Endothelial cell of umbilical vein (primary cell): ENCODE data around the gene SNCB. TPM values are rescaled to one million over a fixed set of nuclear protein-coding genes. Genes with fewer than 3 reads are reported as not detected.

Source experiments
- BruUV-seq: library from RNA; stranded (reverse); fragments of 400-500 nt; replicated peaks from 2 replicates; lab custom pipeline; 2021; lab: Mats Ljungman, UMichigan
- CTCF ChIA-PET: fragments of 300-600, 350-600 bp; sonication (Branson Sonifier 250); formaldehyde crosslinking; loops from one replicate; lab custom pipeline; 2021; ENCODE audit warnings: antibody characterized with exemption, inconsistent platforms; lab: Charles Lee
- POLR2A ChIA-PET: fragments of 300-600, 350-600 bp; sonication (Branson Sonifier 250); formaldehyde crosslinking; loops from one replicate; lab custom pipeline; 2021; ENCODE audit warnings: antibody characterized with exemption, inconsistent platforms; lab: Charles Lee
- DNase-seq: peaks from one replicate; pipeline ENCODE4 v3.0.0-alpha.2; 2011; ENCODE audit warnings: low read depth, low spot score
- FAIRE-seq: peaks from 2 replicates; lab custom pipeline; 2011; peaks lifted over from hg19 to GRCh38; lab: Jason Lieb, UNC
- H2AFZ ChIP-seq: 2 replicates; pipeline ENCODE4 v1.6.0; 2012; ENCODE audit warnings: low read depth, low read length, control low read depth, inconsistent platforms
- H3K27ac ChIP-seq: 2 replicates; pipeline ENCODE4 v1.5.1; 2011; ENCODE audit warnings: low read depth, mild to moderate bottlenecking, control low read depth, low read length, moderate library complexity; ENCODE audit not compliant: insufficient read depth
- H3K27me3 ChIP-seq, 2 experiments: 2 replicates each; pipeline versions ENCODE4 v1.6.0 to v1.6.1; 2011; ENCODE audit warnings: low read length in 2 of 2, mixed read lengths in 1 of 2; ENCODE audit not compliant: control insufficient read depth in 2 of 2, insufficient read depth in 2 of 2
- H3K36me3 ChIP-seq, 2 experiments: 2 replicates in 1 of 2; 3 replicates in 1 of 2; pipeline ENCODE4 v1.5.1; 2011; ENCODE audit warnings: low read length in 2 of 2, mild to moderate bottlenecking in 1 of 2, moderate library complexity in 1 of 2; ENCODE audit not compliant: control insufficient read depth in 2 of 2, insufficient read depth in 2 of 2; ENCODE audit errors: extremely low read depth in 1 of 2
- H3K4me1 ChIP-seq: 3 replicates; pipeline ENCODE4 v1.5.1; 2011; ENCODE audit warnings: mild to moderate bottlenecking, low read length; ENCODE audit not compliant: control insufficient read depth, insufficient read depth; ENCODE audit errors: extremely low read depth
- H3K4me2 ChIP-seq: 2 replicates; pipeline ENCODE4 v1.6.1; 2011; ENCODE audit warnings: low read length, control low read depth, mixed read lengths; ENCODE audit not compliant: insufficient read depth
- H3K4me3 ChIP-seq, 3 experiments: fragments of 200-600 bp in 1 of 3; sonication (generic), shearing (Covaris generic) in 1 of 3; replicated peaks in 1 of 3; 2 replicates each; pipeline ENCODE4 v1.5.1; 2011 to 2016; ENCODE audit warnings: control low read depth in 3 of 3, low read length in 3 of 3, mild to moderate bottlenecking in 2 of 3, inconsistent platforms in 1 of 3, low read depth in 1 of 3, moderate library complexity in 1 of 3; ENCODE audit not compliant: insufficient read depth in 1 of 3
- H3K79me2 ChIP-seq: 2 replicates; pipeline ENCODE4 v1.6.0; 2012; ENCODE audit warnings: low read length, inconsistent platforms; ENCODE audit not compliant: control insufficient read depth, insufficient read depth
- H3K9ac ChIP-seq: replicated peaks from 2 replicates; pipeline ENCODE3; 2011; ENCODE audit warnings: low read length, control low read depth; ENCODE audit not compliant: insufficient read depth; ENCODE audit errors: extremely low read depth
- H3K9me1 ChIP-seq: replicated peaks from 3 replicates; pipeline ENCODE4 v1.6.0; 2011; ENCODE audit warnings: mild to moderate bottlenecking, low read length; ENCODE audit not compliant: control insufficient read depth, insufficient read depth; ENCODE audit errors: extremely low read depth
- H3K9me3 ChIP-seq: replicated peaks from 2 replicates; pipeline ENCODE4 v1.5.1; 2012; ENCODE audit warnings: low read length, inconsistent platforms; ENCODE audit not compliant: control insufficient read depth, insufficient read depth
- H4K20me1 ChIP-seq: replicated peaks from 2 replicates; pipeline ENCODE3; 2011; ENCODE audit warnings: mild to moderate bottlenecking, low read length; ENCODE audit not compliant: control insufficient read depth, insufficient read depth; ENCODE audit errors: extremely low read depth
- EZH2 ChIP-seq: IDR thresholded peaks from 2 replicates; pipeline ENCODE4 v1.6.1; 2012; ENCODE audit warnings: borderline replicate concordance, low read depth, mild to moderate bottlenecking, moderate library complexity, low read length, inconsistent platforms; ENCODE audit not compliant: severe bottlenecking
- FOS ChIP-seq: IDR thresholded peaks from 2 replicates; pipeline ENCODE4 v1.6.1; 2011; ENCODE audit warnings: mild to moderate bottlenecking, low read length, moderate library complexity, borderline replicate concordance; ENCODE audit not compliant: insufficient read depth
- GATA2 ChIP-seq: IDR thresholded peaks from 2 replicates; pipeline ENCODE4 v1.7.0; 2011; ENCODE audit warnings: low read depth, mild to moderate bottlenecking, moderate library complexity, mixed read lengths, low read length; ENCODE audit not compliant: insufficient read length, insufficient read depth
- JUN ChIP-seq: IDR thresholded peaks from 2 replicates; pipeline ENCODE4 v1.6.1; 2011; ENCODE audit warnings: borderline replicate concordance, low read depth; ENCODE audit not compliant: insufficient read length, insufficient read depth
- MYC ChIP-seq: IDR thresholded peaks from one replicate; pipeline ENCODE4 v1.6.1; 2011; ENCODE audit warnings: mild to moderate bottlenecking, low read depth, low read length
- POLR2A ChIP-seq: IDR thresholded peaks from 2 replicates; pipeline ENCODE4 v1.6.1; 2012; ENCODE audit warnings: low read depth, mild to moderate bottlenecking, control low read depth, low read length
- POLR2AphosphoS5 ChIP-seq: IDR thresholded peaks from 2 replicates; pipeline ENCODE4 v1.6.1; 2012; ENCODE audit warnings: low read depth, mild to moderate bottlenecking, control low read depth, low read length, moderate library complexity; ENCODE audit not compliant: insufficient read depth
- dilution Hi-C: fragments of 300-500 bp; cut with MboI; formaldehyde crosslinking; loops from one replicate; pipeline ENCODE4 v1.15.0; 2019; ENCODE audit warnings: low sequenced_read_pairs; ENCODE audit not compliant: extremely low pct_ligation_motif_present
- intact Hi-C: fragments of 100-400 bp; cut with micrococcal nuclease; formaldehyde crosslinking; loops from one replicate; pipeline ENCODE4 v1.10.0; 2022
- polyA plus RNA-seq, 4 experiments: library from polyadenylated mRNA; depleted of rRNA in 3 of 4; stranded (reverse) in 3 of 4; unstranded in 1 of 4; fragments of >200 nt; gene quantifications; 2 replicates each; pipeline versions ENCODE4 v1.2.1 to v1.2.3, GENCODE V29; 2011 to 2012; ENCODE audit warnings: missing spikeins in 1 of 4
- total RNA-seq: library from RNA; stranded (reverse); gene quantifications from 2 replicates; pipeline ENCODE4 v1.2.3, GENCODE V29; 2021
- TF ChIP-seq, protein P1 (sequence below), 2 donors: IDR thresholded peaks; 1 replicate in 1 of 2; 2 replicates in 1 of 2; pipeline ENCODE4 v1.5.1; 2011; ENCODE audit warnings: low read length in 2 of 2, mild to moderate bottlenecking in 2 of 2, moderate library complexity in 2 of 2, control low read depth in 1 of 2, inconsistent platforms in 1 of 2, low read depth in 1 of 2; ENCODE audit not compliant: insufficient read depth in 1 of 2; ENCODE audit errors: extremely low read depth in 1 of 2
- TF ChIP-seq, protein P2 (sequence below): IDR thresholded peaks from 2 replicates; pipeline ENCODE4 v1.6.1; 2011; ENCODE audit not compliant: insufficient read depth, insufficient read length

The SNCB gene
- total and polyA plus RNA-seq, 2 donors (not counting 3 experiments of a cell fraction or from before 2014, with no cell fraction given): 0.08 TPM; not detected in 1

- Histone ChIP-seq H3K27me3 (peaks cover 9 to 20% of the 10 kb centered on the region in 2 experiments), H3K4me2 (no peak overlapping the region)
Observed at GRCh38 chr5:176670449-176670848, 40.1 kb upstream of the SNCB start.

More at GRCh38 chr5:176670449-176670848, 40.1 kb upstream of the SNCB start:
- dilution Hi-C loops (no loop called here), intact Hi-C loops (no loop called here)
- H3K9me3 ChIP-seq: no peaks in the 10 kb centered on the region
- FAIRE-seq (no peak), DNase-seq (no peak)
- no peak for TF ChIP-seq MYC
- TF ChIP-seq, protein P1, sequence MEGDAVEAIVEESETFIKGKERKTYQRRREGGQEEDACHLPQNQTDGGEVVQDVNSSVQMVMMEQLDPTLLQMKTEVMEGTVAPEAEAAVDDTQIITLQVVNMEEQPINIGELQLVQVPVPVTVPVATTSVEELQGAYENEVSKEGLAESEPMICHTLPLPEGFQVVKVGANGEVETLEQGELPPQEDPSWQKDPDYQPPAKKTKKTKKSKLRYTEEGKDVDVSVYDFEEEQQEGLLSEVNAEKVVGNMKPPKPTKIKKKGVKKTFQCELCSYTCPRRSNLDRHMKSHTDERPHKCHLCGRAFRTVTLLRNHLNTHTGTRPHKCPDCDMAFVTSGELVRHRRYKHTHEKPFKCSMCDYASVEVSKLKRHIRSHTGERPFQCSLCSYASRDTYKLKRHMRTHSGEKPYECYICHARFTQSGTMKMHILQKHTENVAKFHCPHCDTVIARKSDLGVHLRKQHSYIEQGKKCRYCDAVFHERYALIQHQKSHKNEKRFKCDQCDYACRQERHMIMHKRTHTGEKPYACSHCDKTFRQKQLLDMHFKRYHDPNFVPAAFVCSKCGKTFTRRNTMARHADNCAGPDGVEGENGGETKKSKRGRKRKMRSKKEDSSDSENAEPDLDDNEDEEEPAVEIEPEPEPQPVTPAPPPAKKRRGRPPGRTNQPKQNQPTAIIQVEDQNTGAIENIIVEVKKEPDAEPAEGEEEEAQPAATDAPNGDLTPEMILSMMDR (IDR thresholded peaks at IDR 0.05; ENCODE audit: extremely low read depth in 1 of 2, insufficient read depth in 1 of 2, low read depth in 1 of 2, low read length in 2 of 2): no peak
- TF ChIP-seq, protein P2, sequence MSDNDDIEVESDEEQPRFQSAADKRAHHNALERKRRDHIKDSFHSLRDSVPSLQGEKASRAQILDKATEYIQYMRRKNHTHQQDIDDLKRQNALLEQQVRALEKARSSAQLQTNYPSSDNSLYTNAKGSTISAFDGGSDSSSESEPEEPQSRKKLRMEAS: no peak
- TF ChIP-seq EZH2: no peak
- TF ChIP-seq JUN: no peak
- TF ChIP-seq POLR2A: no peak
- no peak for TF ChIP-seq POLR2AphosphoS5
- TF ChIP-seq FOS: no peak
- no peak for TF ChIP-seq GATA2
- no peak overlapping the region for H3K27ac ChIP-seq
- ChIA-PET CTCF (interaction anchor here (1.2 to 3.3 kb wide), 3 partner anchors 10 to 12 kb away, joined by 3 to 41 read pairs (median 5); no protein-coding TSS in a partner anchor), POLR2A (no interaction called here)
- no peaks in the 10 kb centered on the region for H3K9me1 ChIP-seq
- no TSS peak for BruUV-seq
- no peaks in the 10 kb centered on the region for H3K79me2 ChIP-seq
- H3K4me3 ChIP-seq: no peak overlapping the region
- no peaks in the 10 kb centered on the region for H4K20me1 ChIP-seq
- no peaks in the 10 kb centered on the region for H3K4me1 ChIP-seq
- H3K9ac ChIP-seq: no peak overlapping the region
- no peaks in the 10 kb centered on the region for H3K36me3 ChIP-seq
- H2AFZ ChIP-seq: no peak overlapping the region
